HG02588 (cell line): ENCODE results near the gene THSD4.
"Not testable (repeated sequence)": the region's sequence is repeated elsewhere in the genome, so short reads cannot be mapped to it uniquely, and the experiment has no call there.

ENCODE experiments used
- ATAC-seq: cut with Tn5 transposase; IDR thresholded peaks from one replicate; pipeline ENCODE4 v1.9.1; 2021; ENCODE audit warnings: mild to moderate bottlenecking, moderate library complexity; ENCODE audit not compliant: unreplicated experiment

The THSD4 gene

DNA sequence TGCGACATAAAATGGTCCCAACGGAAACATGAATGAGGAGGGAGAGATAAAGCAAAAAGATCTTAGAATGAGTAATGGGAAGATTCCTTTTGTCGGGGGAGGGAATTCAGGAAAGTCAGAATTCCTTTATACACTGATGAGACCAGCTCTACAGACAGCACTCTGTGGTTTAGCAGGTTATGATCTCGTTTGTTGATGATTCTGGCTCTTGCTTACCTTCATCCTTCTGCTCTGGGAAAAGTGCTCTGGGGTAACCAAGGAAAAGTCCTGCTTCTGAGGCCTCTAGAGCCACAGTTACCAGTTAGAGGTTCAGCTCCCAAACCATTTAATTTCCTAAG, 544.4 kb downstream of the THSD4 start:
- ATAC-seq: no peak

DNA sequence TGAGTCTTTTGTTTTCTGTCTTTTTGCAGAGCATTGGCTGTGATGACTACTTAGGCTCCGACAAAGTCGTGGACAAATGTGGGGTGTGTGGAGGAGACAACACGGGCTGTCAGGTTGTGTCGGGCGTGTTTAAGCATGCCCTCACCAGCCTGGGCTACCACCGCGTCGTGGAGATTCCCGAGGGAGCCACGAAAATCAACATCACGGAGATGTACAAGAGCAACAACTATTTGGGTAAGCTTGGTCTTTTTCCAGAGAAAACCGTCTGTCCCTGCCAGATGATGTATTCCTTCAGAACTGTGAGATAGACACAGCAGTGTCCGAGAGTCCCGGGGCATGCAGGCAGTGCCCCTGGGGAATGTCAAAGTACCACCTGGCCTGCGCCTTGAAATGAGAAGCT, 545.2 kb downstream of the THSD4 start:
- no peak for ATAC-seq

DNA sequence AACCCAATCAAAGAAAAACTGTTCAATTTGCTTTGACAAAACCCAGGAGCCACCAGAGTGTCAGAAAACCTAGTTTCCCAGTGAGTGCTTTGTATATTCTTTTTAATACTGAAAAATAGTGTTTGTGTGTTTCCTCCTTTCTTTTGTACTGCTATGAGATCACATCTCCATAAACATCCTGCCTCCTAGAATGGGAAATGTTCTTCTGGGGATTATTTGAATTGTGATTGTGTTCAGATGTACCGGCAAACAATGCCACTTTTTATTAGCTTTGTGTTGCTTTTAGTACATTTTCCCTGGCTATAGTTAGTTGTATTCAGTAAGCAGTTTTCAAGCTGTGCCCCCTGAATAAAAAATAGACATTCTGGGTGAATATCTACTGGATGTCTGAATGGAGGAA, 547.0 kb downstream of the THSD4 start:
- ATAC-seq: no peak

DNA sequence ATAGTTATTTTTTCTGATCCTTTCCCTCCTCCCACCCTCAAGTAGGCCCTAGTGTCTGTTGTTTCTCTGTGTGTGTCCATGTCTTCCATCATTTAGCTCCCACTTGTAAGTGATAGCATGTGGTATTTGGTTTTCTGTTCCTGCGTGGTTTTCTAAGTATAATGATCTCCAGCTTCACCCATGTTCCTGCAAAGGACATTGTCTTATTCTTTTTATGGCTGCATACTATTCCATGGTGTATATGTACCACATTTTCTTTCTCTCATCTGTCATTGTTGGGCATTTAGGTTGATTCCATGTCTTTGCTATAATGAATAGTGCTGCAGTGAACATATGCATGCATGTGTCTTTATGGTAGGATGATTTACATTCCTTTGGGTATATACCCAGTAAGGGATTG, 549.4 kb downstream of the THSD4 start:
- ATAC-seq: no peak

DNA sequence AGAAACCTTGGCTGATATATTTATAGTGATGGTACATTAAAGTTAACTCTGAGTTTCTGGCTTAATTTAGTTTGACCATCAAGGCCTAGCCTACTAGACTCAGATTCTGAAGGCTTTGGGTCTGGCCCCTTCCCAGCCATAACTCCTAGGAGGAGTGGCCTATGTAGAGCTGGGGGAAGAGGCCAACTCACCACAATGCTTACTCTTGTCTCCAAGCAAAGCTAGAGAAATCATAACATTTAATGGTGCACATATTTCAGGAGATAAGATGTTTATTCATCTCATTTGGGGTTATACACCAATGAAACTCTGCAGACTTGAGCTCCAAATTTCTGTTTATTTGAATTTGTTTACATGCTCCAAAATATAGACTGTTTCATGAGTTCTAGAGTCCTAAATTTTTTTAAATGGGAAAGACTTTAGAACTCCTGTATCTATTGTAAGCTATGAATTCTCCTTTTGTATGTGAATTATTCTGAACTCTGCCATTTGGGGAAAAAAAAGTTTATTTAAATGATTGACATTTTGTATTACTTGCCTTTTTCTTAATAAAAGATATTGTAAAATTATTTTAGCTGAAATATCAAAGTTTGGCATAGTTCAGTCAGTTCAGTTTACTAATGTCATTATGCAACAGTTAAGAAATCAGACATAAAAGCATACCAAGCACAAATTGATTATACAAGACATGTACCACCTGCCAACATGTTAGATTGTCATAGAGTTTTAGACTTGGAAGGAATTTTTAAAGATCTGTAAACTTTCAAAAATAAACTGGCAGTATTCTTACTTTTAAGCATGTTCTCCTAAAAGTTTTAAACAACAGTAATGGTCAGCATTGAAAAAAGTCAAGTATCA, 551.7 kb downstream of the THSD4 start:
- ATAC-seq: no peak

DNA sequence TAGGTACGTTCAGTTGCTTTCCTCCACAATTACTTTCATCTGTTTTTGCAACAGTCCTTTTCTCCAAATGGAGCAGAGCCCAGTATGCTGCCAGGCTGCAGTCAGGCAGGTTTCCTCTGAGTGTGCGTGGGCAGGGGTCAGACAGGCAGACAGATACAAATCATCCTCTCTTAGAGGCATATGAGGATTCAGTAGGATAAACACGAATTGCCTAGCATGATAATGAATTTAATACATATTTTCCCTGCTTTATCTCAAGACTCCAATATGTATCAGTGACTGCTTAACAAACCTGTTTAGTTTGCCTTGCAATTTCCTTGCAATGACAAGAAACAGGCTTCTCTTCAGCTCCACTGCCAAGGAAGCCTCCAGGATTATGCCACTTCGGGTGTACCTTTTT, 554.4 kb downstream of the THSD4 start:
- ATAC-seq: no peak

DNA sequence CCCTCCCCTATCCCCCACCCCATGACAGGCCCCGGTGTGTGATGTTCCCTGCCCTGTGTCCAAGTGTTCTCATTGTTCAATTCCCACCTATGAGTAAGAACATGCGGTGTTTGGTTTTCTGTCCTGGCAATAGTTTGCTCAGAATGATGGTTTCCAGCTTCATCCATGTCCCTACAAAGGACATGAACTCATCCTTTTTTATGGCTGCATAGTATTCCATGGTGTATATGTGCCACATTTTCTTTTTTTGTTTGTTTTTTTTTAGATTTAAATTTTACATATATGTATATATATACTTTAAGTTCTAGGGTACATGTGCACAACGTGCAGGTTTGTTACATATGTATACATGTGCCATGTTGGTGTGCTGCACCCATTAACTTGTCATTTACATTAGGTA, 555.0 kb downstream of the THSD4 start:
- not testable (repeated sequence) for ATAC-seq

DNA sequence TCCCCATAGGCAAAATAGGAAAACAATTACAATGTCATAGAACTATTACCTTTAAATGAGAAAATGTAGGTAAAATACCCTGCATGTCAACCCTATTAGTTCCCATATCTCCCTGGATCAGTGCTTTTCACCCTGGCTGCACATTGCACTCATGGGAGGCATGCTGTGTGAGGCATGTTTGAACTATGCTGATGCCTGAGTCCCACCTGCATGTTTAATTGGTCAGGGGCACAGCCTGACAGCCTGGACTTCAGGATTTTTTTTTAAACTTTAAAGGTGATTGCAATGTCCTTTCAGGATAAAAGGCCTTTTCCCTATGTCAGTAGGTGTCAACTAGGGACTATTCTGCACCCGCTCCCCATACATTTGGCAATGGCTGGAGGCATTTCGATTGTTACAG, 559.1 kb downstream of the THSD4 start:
- no peak for ATAC-seq

DNA sequence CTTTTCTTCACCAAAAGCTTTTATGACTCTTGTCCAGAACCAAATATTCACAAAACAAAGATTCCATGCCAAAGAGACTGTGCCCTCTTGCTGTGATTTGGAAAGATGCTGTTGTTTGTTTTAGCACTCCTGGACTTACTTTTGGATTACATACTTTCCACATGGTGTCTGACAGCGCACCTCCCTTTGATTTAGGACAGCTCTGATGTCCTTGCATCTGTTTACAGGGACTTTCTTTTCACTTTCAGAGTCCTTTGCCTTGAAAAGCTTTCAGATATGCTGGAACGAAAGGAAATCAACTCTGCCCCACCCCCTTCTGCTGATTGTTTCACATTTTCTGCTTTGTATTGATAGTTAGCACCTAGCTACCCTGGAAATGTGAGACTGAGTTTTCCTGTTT, 562.1 kb downstream of the THSD4 start:
- no peak for ATAC-seq

DNA sequence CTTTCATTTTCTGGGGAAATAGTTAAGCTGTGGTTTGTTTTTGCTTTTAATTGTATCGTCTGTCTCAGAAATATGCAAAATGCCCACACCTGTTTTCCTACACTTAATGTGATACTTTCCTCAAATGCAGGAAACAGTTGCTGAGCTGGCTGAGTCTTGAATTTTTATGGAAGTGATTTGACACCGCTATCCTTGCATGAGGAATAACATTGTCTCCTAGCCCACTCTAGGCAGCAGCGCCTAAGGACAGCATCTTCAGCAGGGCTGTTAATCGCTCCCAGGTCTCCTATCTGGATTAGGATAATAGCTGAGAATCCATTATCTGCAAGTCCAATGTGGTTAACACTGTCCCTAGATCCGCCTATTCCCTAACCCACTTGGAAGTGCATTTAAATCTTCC, 562.5 kb downstream of the THSD4 start:
- no peak for ATAC-seq

DNA sequence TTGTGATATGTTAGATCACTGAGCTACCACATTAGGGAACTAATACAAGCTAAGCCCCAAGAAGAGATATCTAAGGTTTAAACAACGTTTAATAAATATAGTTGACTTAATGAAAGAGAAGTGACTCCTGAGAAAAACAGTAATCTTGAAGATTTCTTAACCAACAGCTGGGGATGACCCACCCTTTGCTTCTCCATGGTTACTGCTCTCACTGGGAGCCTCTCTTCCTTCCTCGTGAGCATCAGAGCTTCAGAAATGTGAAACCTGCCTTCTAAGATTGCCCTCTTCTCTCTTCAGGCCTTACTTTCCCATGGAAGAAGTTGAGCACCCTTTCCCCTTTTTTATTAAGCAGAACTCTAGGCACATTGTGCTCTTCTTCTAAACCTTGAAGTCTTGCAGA, 562.9 kb downstream of the THSD4 start:
- ATAC-seq: no peak

DNA sequence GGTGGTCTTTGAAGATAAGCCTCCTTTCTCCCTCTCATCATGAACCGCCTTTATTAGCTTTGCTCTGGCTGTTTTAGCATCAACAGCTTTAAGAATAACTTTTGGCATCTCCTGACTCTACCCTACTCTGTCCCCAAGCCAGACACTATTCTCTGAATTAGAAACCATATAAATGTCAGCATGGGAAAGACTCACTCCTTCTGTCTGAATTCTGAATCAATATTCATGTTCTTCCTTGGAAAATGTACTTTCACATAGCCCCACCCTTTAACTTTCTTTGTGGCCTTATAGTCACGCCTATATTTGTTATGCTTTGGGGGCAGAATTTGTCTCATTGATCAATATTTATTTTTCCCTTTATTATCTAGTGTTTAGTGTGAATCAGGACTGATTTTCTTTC, 563.3 kb downstream of the THSD4 start:
- ATAC-seq: no peak

DNA sequence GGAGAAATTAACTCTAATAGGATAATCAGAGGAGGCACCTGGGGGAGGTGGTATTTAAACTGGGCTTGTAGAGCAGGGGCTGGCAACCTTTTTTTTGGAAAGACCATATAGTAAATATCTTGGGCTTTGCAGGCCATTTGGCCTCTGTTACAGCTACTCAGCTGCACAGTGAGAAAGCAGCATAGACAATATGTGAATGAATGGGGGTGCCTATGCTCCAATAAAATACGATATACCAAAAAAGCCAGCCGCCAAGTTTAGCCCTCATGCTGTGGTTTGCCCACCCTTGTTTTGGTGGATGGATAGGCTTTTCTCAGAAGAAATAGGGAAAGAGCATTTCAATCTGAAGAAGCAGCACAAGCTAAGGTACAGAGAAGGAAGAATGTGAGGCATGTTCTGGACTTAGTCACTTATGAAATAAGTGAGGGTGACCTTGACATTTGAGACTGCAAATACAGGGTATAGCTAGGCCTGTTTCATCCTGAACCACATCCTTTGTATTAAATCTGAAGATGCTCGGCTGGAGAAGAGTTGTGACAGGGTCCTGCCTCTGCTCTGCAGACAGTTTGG, 564.0 kb downstream of the THSD4 start:
- ATAC-seq: no peak

DNA sequence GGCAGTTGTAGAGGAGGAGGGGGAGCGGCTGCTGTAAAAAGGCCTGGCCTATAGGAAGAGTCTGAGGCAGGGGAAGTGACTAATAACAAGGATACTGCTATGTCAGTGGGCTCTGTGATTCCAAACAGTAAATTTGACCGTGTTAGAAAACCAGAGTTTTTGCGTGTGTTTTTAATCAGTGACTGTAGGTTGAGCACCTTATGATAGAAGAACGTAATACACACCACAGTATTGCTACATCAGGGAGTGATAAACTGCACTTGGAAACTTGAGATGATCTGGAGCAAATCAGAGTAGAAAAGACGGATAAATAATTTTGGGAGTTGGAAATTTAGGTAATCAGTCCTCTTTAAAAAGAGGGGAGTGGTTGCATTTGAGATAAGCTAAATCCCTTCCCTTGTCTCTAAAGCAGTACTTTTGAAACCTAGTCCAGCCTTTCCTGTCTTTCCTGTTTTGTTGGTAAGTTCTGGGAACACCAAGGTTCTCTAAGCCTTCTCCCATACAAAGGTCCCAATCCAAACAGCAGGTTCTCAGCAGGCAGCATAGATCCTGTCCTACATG, 564.6 kb downstream of the THSD4 start:
- ATAC-seq: no peak

DNA sequence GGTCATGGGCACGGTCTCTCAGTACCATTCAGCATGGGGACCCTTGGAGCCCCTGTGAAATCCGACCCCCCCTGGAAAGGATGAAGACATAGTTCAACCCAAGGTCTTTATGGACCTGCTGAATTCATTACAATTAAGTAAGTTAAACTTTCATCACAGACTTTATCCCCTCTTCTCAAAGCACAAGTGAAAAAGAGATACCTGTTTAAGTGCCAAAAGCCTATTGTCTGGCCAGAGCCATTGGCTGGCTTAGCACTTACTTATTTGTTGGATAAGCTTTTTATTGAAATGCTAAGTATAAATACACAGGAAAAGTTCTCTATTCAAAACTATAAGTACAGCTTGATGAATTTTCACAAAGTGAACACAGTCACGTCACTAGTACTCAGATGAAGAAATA, 566.7 kb downstream of the THSD4 start:
- ATAC-seq: no peak

DNA sequence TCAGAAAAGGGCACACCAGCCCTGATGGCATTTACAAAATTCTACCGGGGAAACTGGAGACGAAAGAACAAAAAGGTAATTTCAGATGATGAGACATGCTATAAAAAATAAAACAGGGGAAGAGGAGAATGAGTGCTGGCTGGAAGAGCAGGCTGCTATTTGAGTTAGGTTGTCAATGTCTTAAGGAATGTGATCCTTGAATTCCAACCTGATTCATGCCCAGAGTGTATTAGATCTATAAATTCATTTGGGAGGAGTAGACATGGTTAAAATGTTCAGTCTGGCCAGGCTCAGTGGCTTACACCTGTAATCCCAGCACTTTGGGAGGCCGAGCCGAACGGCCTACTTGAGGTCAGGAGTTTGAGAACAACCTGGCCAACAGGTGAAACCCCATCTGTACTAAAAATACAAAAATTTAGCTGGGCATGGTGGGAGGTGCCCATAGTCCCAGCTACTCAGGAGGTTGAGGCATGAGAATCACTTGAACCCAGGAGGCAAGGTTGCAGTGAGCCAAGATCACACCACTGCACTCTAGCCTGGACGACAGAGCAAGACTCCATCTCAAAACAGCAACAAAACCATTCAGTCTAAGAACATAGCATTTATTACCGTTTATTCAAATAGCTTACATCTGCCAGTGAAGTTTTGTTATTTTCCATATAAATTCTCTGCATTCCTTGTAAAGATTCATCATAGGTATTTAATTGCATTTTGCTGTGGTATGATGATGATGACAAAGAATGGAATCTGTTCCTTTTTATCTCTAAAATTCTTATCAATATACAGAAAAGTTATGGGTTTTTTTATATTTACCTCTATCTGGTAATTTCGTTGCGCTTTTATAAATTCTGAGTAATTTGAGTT, 568.4 kb downstream of the THSD4 start:
- no peak for ATAC-seq

DNA sequence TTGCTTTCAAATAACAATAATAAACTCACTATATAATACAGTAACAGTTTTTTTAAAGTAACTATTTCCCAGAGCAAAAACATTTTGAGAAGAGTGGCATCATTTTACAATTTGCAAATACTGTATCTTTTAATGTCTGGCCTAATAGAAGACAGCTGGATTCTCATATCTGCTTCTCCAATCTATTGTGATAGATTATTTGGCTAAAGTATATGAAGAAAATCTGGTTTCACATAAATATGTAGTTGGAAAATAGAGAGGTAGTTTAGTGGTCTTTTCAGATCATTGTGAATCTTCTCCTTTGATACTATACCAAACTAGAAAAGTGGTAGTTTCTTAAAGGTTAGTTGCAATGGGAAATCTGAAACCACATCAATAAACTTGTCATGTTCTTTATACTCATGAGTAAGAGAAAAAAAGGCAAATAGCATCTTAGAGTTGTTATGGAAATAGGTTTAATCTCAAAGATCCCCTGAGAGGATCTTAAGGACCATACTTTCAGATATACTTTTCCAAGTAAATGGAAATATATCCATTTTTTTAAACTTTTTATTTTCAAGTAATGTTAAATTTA, 570.2 kb downstream of the THSD4 start:
- no peak for ATAC-seq

DNA sequence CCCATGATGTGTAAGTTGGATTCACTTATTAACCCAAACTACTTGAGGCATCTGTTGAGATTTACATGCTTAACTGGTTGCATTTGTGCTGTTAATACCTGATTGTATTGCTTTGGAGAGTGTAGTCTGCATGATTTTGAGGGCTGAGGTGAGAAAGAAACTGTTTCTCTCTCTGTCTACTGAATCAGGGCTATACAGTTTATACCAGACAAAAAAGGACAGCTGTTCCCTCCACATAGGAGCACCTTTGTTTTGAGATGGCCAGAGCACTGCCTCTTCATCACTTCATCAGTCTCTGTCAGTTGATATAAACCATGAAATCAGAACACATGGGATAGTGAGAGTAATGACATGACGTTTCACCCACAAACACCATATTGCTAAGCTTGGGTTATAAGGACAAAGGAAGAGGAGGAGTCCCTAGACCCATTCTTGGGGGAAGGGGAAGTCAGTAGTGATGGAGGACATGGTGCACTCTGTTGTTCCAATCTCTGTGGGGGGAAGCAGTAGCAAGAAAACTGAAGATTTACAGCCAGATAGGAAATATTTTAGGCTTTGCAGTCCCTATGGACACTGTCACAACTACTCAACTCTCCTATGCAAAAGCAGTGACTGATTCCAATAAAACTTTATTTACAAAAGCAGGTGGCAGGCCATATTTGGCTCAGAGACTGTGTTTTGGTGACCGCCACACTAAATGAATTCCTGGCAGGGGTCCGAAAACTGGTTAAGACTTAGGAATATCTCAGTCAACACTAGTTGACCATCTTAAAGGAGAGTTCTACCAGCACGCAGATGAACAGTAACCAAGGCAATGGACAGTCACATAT, 571.2 kb downstream of the THSD4 start:
- ATAC-seq: no peak

DNA sequence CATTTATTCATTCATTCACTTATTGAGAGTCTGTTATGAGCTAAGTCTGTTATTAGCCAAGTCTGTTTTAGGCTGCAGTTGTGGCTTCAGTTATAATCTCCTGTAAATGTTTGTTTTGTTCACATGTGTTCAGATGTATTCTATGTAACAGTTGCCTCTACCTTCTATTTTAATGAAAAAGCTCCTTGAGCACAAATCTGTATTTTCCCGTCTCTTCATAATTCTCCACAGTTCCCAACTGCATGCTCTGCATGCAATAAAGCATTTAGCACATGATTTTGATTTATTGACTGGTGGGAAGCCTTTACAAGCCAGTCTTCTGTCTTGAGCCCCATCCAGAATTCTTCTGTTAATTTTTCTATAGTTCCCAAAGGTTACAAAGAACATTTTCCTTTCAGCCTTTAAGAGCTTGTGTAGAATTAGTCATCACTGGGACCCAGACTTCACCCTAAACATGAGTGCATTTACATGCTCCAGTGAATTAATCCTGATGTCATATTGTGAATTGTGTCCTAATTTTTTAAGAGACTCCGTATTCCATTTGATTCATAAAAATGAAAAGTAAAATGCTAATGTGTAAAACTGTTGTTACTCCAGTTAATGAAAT, 572.7 kb downstream of the THSD4 start:
- ATAC-seq: no peak

DNA sequence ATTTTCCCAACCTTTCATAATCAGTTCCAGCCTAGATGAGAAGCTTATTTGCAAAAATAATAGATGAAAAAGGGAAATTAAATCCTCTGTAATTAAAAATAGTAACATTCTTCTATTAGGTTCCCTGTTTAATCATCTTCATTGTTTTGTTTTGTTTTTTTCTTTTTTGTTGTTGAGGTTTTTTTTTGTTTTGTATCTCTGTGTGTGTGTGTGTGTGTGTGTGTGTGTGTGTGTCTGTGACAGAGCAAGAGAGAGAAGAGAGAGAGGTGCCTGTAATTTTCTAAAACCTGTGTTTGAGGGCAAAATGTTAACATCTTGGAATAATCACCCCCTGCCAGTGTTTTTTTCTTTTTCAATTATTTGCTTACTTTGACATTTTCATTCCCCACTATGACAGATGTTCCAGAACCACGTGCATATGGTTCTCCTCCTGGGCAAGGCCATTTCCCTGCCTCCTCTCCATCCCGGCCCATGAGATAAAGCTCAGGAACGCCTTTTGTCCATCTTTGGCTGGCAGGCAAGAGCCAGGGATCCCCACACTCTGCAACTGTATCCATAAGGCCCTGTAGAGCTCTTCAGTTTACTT, 573.3 kb downstream of the THSD4 start:
- ATAC-seq: no peak
